ENCODE data around the gene XAGE3. TPM values are rescaled to one million over a fixed set of nuclear protein-coding genes. Genes with fewer than 3 reads are reported as not detected.

XAGE3 gene
- total RNA-seq = not detected in 2 replicates

DNA sequence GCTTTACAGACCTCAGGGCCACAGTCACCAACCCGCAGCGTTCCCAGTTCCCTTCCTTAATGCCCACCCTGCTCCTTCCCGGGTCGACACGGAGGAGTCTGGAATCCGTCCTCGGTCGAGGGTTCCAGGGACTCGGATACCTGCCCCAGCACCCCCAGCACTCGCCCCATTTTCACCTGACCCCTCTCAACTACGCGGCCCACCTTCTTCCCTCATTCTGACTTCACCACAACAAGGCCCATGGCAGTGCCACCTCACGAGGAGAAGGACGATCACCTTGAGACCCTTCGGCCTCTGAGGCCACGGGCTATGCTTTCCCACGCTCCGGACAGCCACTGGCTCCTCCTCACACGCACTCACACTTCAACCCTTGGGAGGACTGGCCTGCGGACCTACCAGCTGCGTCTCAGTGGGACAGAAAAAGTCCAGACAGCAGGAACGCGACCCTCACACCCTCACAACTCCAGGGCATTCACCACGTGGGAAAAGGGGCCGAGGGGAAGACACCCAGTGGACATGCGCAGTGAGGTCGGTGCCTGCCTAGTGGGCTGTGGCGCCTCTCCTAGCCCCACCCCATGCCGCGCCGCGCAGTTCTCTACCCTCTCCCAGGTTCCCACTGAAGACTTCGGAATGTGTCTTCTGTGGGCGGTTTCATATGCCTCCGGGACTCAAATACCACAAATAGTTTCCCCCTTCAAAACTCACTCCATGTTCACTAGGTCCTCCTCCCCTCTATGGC lies at the start of gene XAGE3:
Gene XAGE3, minus strand, starts transcription at position 474 of the 739 bp plus-strand sequence. CDS start 950 bp downstream, outside the sequence.

GRCh38 chrX:52896855-52897709 lies 29.2 kb upstream of the XAGE3 start, which contains the start of gene FAM156B:
Gene FAM156B (plus strand): TSS chrX:52897330. CDS start chrX:52907226, 9,896 bp downstream.

Other genes starting within 250 kb of the XAGE3 start
- gene SSX7, start 213.2 kb downstream of the XAGE3 start, total RNA-seq = not detected in 2 replicates
- not detected in 2 replicates for gene SSX2, start 160.9 kb downstream of the XAGE3 start, total RNA-seq
- gene SSX2B, start 116.8 kb downstream of the XAGE3 start, total RNA-seq = not detected in 2 replicates
- not detected in 2 replicates for gene SPANXN5, start 70.7 kb downstream of the XAGE3 start, total RNA-seq
- not detected in 2 replicates for gene XAGE5, start 56.8 kb downstream of the XAGE3 start, total RNA-seq
- 6.5 and 10.4 TPM in 2 replicates for gene FAM156B, start 29.2 kb upstream of the XAGE3 start, total RNA-seq
- 5.5 and 14.7 TPM in 2 replicates for gene FAM156A, start 90.4 kb upstream of the XAGE3 start, total RNA-seq
- gene GPR173, start 180.7 kb upstream of the XAGE3 start, total RNA-seq = 1.6 and 2.9 TPM in 2 replicates
- gene TSPYL2, start 214.3 kb upstream of the XAGE3 start, total RNA-seq = 6.2 and 7.9 TPM in 2 replicates
- gene KANTR, start 226.1 kb upstream of the XAGE3 start, total RNA-seq = 2.6 and 5.6 TPM in 2 replicates